H9 (cell line): ENCODE results near the gene RAB29. TPM values are rescaled to one million over a fixed set of nuclear protein-coding genes. Genes with fewer than 3 reads are reported as not detected.
"Not testable (repeated sequence)": the region's sequence is repeated elsewhere in the genome, so short reads cannot be mapped to it uniquely, and the experiment has no call there.

Experiments
- DNase-seq: peaks from one replicate; pipeline ENCODE4 v3.0.0-alpha.2; 2017
- H2AFZ ChIP-seq: one replicate; pipeline ENCODE4 v1.6.1; 2013; ENCODE audit warnings: mild to moderate bottlenecking, low read length, control low read depth, moderate library complexity
- H2AK5ac ChIP-seq: 2 replicates; pipeline ENCODE4 v1.6.1; 2013; ENCODE audit warnings: low read length, control low read depth, mixed read lengths; ENCODE audit not compliant: insufficient read length
- H2BK120ac ChIP-seq: one replicate; pipeline ENCODE4 v1.6.1; 2013; ENCODE audit warnings: low read depth, mild to moderate bottlenecking, low read length, control low read depth, inconsistent platforms; ENCODE audit not compliant: poor library complexity, severe bottlenecking
- H2BK12ac ChIP-seq: 2 replicates; pipeline ENCODE4 v1.6.1; 2013; ENCODE audit warnings: low read length, control low read depth, mixed read lengths, low read depth; ENCODE audit not compliant: insufficient read length
- H2BK15ac ChIP-seq: 2 replicates; pipeline ENCODE4 v1.6.1; 2013; ENCODE audit warnings: low read depth, low read length, control low read depth
- H2BK20ac ChIP-seq: one replicate; pipeline ENCODE4 v1.6.1; 2013; ENCODE audit warnings: low read depth, mild to moderate bottlenecking, low read length, control low read depth, inconsistent platforms; ENCODE audit not compliant: poor library complexity, severe bottlenecking
- H2BK5ac ChIP-seq: 2 replicates; pipeline ENCODE4 v1.6.1; 2013; ENCODE audit warnings: low read length, control low read depth, mixed read lengths; ENCODE audit not compliant: insufficient read length
- H3K14ac ChIP-seq: 2 replicates; pipeline ENCODE4 v1.6.1; 2013; ENCODE audit warnings: low read length, control low read depth; ENCODE audit not compliant: insufficient read depth
- H3K18ac ChIP-seq: 2 replicates; pipeline ENCODE4 v1.6.1; 2013; ENCODE audit warnings: low read depth, mild to moderate bottlenecking, mixed read lengths, low read length, control low read depth; ENCODE audit not compliant: insufficient read length
- H3K23ac ChIP-seq: 2 replicates; pipeline ENCODE4 v1.6.1; 2013; ENCODE audit warnings: low read length, control low read depth, mixed read lengths, low read depth; ENCODE audit not compliant: insufficient read length
- H3K23me2 ChIP-seq: 2 replicates; pipeline ENCODE4 v1.6.1; 2013; ENCODE audit warnings: low read depth, mild to moderate bottlenecking, mixed read lengths, low read length, control low read depth; ENCODE audit not compliant: insufficient read length, poor library complexity, severe bottlenecking
- H3K27ac ChIP-seq: 2 replicates; pipeline ENCODE4 v1.5.1; 2013; ENCODE audit warnings: low read length, control low read depth, mixed read lengths, low read depth; ENCODE audit not compliant: insufficient read length
- H3K27me3 ChIP-seq: 2 replicates; pipeline ENCODE4 v1.6.1; 2013; ENCODE audit warnings: low read length, control low read depth, inconsistent platforms; ENCODE audit not compliant: insufficient read depth
- H3K4ac ChIP-seq: 2 replicates; pipeline ENCODE4 v1.6.1; 2013; ENCODE audit warnings: low read depth, mild to moderate bottlenecking, control low read depth, inconsistent platforms, low read length, moderate library complexity
- H3K4me1 ChIP-seq: 2 replicates; pipeline ENCODE4 v1.6.1; 2013; ENCODE audit warnings: low read length, control low read depth, inconsistent platforms; ENCODE audit not compliant: insufficient read depth
- H3K4me2 ChIP-seq: 2 replicates; pipeline ENCODE4 v1.6.1; 2013; ENCODE audit warnings: low read length, control low read depth, mixed read lengths; ENCODE audit not compliant: insufficient read length, insufficient read depth
- H3K56ac ChIP-seq: 2 replicates; pipeline ENCODE4 v1.6.1; 2013; ENCODE audit warnings: low read depth, mild to moderate bottlenecking, mixed read lengths, low read length, control low read depth; ENCODE audit not compliant: insufficient read length
- H3K79me1 ChIP-seq: 2 replicates; pipeline ENCODE4 v1.6.1; 2013; ENCODE audit warnings: low read depth, mild to moderate bottlenecking, moderate library complexity, low read length, control low read depth, inconsistent platforms; ENCODE audit not compliant: insufficient read depth, poor library complexity, severe bottlenecking
- H3K79me2 ChIP-seq: 2 replicates; pipeline ENCODE4 v1.6.1; 2013; ENCODE audit warnings: low read length, control low read depth, inconsistent platforms; ENCODE audit not compliant: insufficient read depth
- H3K9ac ChIP-seq: 2 replicates; pipeline ENCODE4 v1.6.1; 2013; ENCODE audit warnings: low read length, control low read depth, mixed read lengths; ENCODE audit not compliant: insufficient read length; ENCODE audit errors: extremely low read depth
- H3K9me3 ChIP-seq: one replicate; pipeline ENCODE4 v1.6.1; 2013; ENCODE audit warnings: low read depth, low read length, inconsistent platforms; ENCODE audit not compliant: control insufficient read depth
- H3T11ph ChIP-seq: one replicate; pipeline ENCODE4 v1.6.1; 2013; ENCODE audit warnings: mild to moderate bottlenecking, low read length, control low read depth, inconsistent platforms
- H4K20me1 ChIP-seq: one replicate; pipeline ENCODE4 v1.6.1; 2013; ENCODE audit not compliant: control insufficient read depth, insufficient read length, insufficient read depth
- H4K5ac ChIP-seq: 2 replicates; pipeline ENCODE4 v1.6.1; 2013; ENCODE audit warnings: low read depth, mild to moderate bottlenecking, mixed read lengths, low read length, control low read depth; ENCODE audit not compliant: insufficient read length
- H4K8ac ChIP-seq: replicated peaks from 2 replicates; pipeline ENCODE4 v1.6.1; 2013; ENCODE audit warnings: low read length, control low read depth, mixed read lengths, low read depth; ENCODE audit not compliant: insufficient read length
- H4K91ac ChIP-seq: 2 replicates; pipeline ENCODE4 v1.6.1; 2013; ENCODE audit warnings: low read depth, mild to moderate bottlenecking, moderate library complexity, mixed read lengths, low read length, control low read depth; ENCODE audit not compliant: insufficient read length
- H3K27ac Mint-ChIP-seq, 3 experiments: 2 replicates in 2 of 3; 3 replicates in 1 of 3; pipeline ENCODE4 v1.8.0; 2020 to 2021; ENCODE audit warnings: mixed read lengths in 3 of 3, mild to moderate bottlenecking in 1 of 3, moderate library complexity in 1 of 3
- H3K27me3 Mint-ChIP-seq: 2 replicates; pipeline ENCODE4 v1.8.0; 2021; ENCODE audit warnings: low read depth, mild to moderate bottlenecking, moderate library complexity, mixed read lengths
- H3K36me3 Mint-ChIP-seq, 3 experiments: 2 replicates in 2 of 3; 3 replicates in 1 of 3; pipeline ENCODE4 v1.8.0; 2020 to 2021; ENCODE audit warnings: low read depth in 3 of 3, mixed read lengths in 3 of 3; ENCODE audit not compliant: insufficient read depth in 1 of 3
- H3K4me1 Mint-ChIP-seq, 2 experiments: 2 replicates each; pipeline ENCODE4 v1.8.0; 2020; ENCODE audit warnings: mixed read lengths in 2 of 2
- H3K4me3 Mint-ChIP-seq, 2 experiments: 2 replicates in 1 of 2; 3 replicates in 1 of 2; pipeline ENCODE4 v1.8.0; 2020 to 2021; ENCODE audit warnings: mild to moderate bottlenecking in 2 of 2, mixed read lengths in 2 of 2, moderate library complexity in 1 of 2
- H3K9me3 Mint-ChIP-seq, 2 experiments: 2 replicates in 1 of 2; 3 replicates in 1 of 2; pipeline ENCODE4 v1.8.0; 2020; ENCODE audit warnings: mild to moderate bottlenecking in 2 of 2, mixed read lengths in 2 of 2, moderate library complexity in 1 of 2
- WGBS: extraction: QIAGEN DNeasy Blood & Tissue Kit; methylation state at CpG from one replicate; pipeline ENCODE4 v1.1.7; 2013; ENCODE audit warnings: missing lambda C conversion rate, low lambda C conversion rate, mixed read lengths; ENCODE audit not compliant: insufficient read length; ENCODE audit errors: extremely low coverage; 5-methylcytosine and 5-hydroxymethylcytosine counted together
- total RNA-seq: library from RNA; stranded (reverse); gene quantifications from 2 replicates; pipeline ENCODE4 v1.2.1, GENCODE V29; 2021
- TF ChIP-seq, protein P1 (sequence below): fragments of 200-600 bp; sonication (generic); conservative IDR thresholded peaks from 3 replicates; pipeline ENCODE4 v1.8.0; 2021; ENCODE audit warnings: antibody characterized with exemption, mild to moderate bottlenecking

The RAB29 gene
- total RNA-seq, 1 experiment from 2014 or later: 4.2 TPM

- Histone ChIP-seq H2AK5ac (no peak overlapping the region), H3K4me1 (no peaks in the 10 kb centered on the region; the same call in 1 of the 2 replicates), H3K27me3 (no peaks in the 10 kb centered on the region), H3K4me2 (no peak overlapping the region), H3K27ac (no peak overlapping the region), H2BK120ac (no peak overlapping the region), H3K79me2 (0 out of 2 replicates have a peak, but pooled peaks cover 2% of the 10 kb centered on the region), H4K8ac (no peak overlapping the region), H3K4ac (no peak overlapping the region), H2BK15ac (no peak overlapping the region), H3K56ac (no peak overlapping the region), H3K23me2 (no peaks in the 10 kb centered on the region), H2BK5ac (no peak overlapping the region), H3K18ac (no peak overlapping the region), H4K91ac (no peak overlapping the region), H4K5ac (no peak overlapping the region), H4K20me1 (no peaks in the 10 kb centered on the region), H3K9me3 (no peaks in the 10 kb centered on the region), H3K23ac (no peak overlapping the region), H3K79me1 (no peaks in the 10 kb centered on the region), H3K14ac (no peak overlapping the region), H3T11ph (no peak overlapping the region), H3K9ac (no peak overlapping the region), H2BK20ac (no peak overlapping the region), H2BK12ac (no peak overlapping the region), H2AFZ (no peak overlapping the region)
- Mint-ChIP-seq H3K4me1 (peaks cover 27 to 30% of the 10 kb centered on the region in 2 experiments), H3K27me3 (no peaks in the 10 kb centered on the region), H3K4me3 (no peak overlapping the region), H3K36me3 (peaks cover 0 to 4% (median 4%) of the 10 kb centered on the region in 3 experiments; a peak in 3 of 7 replicates), H3K27ac (no peak overlapping the region), H3K9me3 (peaks cover 4 to 5% of the 10 kb centered on the region in 2 experiments; a peak in 3 of 5 replicates)
- TF ChIP-seq, protein P1, sequence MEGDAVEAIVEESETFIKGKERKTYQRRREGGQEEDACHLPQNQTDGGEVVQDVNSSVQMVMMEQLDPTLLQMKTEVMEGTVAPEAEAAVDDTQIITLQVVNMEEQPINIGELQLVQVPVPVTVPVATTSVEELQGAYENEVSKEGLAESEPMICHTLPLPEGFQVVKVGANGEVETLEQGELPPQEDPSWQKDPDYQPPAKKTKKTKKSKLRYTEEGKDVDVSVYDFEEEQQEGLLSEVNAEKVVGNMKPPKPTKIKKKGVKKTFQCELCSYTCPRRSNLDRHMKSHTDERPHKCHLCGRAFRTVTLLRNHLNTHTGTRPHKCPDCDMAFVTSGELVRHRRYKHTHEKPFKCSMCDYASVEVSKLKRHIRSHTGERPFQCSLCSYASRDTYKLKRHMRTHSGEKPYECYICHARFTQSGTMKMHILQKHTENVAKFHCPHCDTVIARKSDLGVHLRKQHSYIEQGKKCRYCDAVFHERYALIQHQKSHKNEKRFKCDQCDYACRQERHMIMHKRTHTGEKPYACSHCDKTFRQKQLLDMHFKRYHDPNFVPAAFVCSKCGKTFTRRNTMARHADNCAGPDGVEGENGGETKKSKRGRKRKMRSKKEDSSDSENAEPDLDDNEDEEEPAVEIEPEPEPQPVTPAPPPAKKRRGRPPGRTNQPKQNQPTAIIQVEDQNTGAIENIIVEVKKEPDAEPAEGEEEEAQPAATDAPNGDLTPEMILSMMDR: no peak
- no CpG with 5 or more reads among the region's 5 CpGs for WGBS
- no peak for DNase-seq
Observed at GRCh38 chr1:205824180-205824579, 48.9 kb upstream of the RAB29 start.

DNA sequence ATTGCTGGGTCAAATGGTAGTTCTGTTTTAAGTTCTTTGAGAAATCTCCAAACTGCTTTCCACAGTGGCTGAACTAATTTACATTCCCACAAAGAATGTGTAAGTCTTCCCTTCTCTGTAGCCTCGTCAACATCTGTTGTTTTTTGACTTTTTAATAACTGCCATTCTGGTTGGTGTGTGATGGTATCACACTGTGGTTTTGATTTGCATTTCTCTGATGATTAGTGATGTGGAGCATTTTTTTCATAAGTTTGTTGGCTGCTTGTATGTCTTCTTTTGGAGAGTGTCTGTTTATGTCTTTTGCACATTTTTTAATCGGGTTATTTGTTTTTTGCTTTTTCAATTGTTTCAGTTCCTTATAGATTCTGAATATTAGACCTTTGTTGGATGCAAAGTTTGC, 48.0 kb upstream of the RAB29 start:
- H3K4me3 Mint-ChIP-seq, H3K23me2 ChIP-seq, H3K9me3 Mint-ChIP-seq, DNase-seq, H2AK5ac ChIP-seq, H3K27ac ChIP-seq, H3K27ac Mint-ChIP-seq, H2BK15ac ChIP-seq, H3K79me2 ChIP-seq, H2BK20ac ChIP-seq, H3T11ph ChIP-seq, H3K9me3 ChIP-seq, H3K36me3 Mint-ChIP-seq, H2AFZ ChIP-seq, H4K20me1 ChIP-seq, H4K8ac ChIP-seq, H3K27me3 Mint-ChIP-seq, H3K14ac ChIP-seq, H2BK5ac ChIP-seq, H3K4ac ChIP-seq, H3K9ac ChIP-seq, H3K4me2 ChIP-seq, H3K4me1 ChIP-seq, H3K27me3 ChIP-seq, H2BK12ac ChIP-seq, H3K56ac ChIP-seq, H2BK120ac ChIP-seq, H3K79me1 ChIP-seq, H3K23ac ChIP-seq, H3K18ac ChIP-seq, H4K5ac ChIP-seq, H4K91ac ChIP-seq: not testable (repeated sequence)
- H3K4me1 Mint-ChIP-seq: peaks cover 30% of the 10 kb centered on the region in 2 experiments
- WGBS: no CpG with 5 or more reads among the region's 2 CpGs
